GM12872 (cell line): ENCODE results near the gene IFI27L2.

Experiments
- CTCF ChIP-seq: IDR thresholded peaks from 3 replicates; pipeline ENCODE4 v1.5.1; 2011; ENCODE audit warnings: low read depth, mild to moderate bottlenecking, low read length, moderate library complexity; ENCODE audit not compliant: insufficient read depth

IFI27L2 gene

GRCh38 chr14:94145902-94146527 is 16.6 kb upstream of the IFI27L2 start:
- TF ChIP-seq CTCF, result no peak

- no peak for TF ChIP-seq CTCF
Measured at GRCh38 chr14:94144765-94145164, 15.4 kb upstream of the IFI27L2 start.

GRCh38 chr14:94143711-94144110 is 14.3 kb upstream of the IFI27L2 start:
- TF ChIP-seq CTCF, result no peak

- peak; percentile 59 for TF ChIP-seq CTCF
Measured at GRCh38 chr14:94143239-94143638, 13.8 kb upstream of the IFI27L2 start.

- TF ChIP-seq CTCF, result no peak
Measured at GRCh38 chr14:94142836-94143235, 13.4 kb upstream of the IFI27L2 start.

- TF ChIP-seq CTCF, result no peak
Measured at GRCh38 chr14:94142247-94142646, 12.8 kb upstream of the IFI27L2 start.

- no peak for TF ChIP-seq CTCF
Measured at GRCh38 chr14:94139421-94139820, 10.0 kb upstream of the IFI27L2 start.
